Right hindlimb (tissue), 1 donor: ENCODE measurements around the gene DCC.
"Not testable (repeated sequence)": the region's sequence is repeated elsewhere in the genome, so short reads cannot be mapped to it uniquely, and the experiment has no call there.

ENCODE experiments used
- DNase-seq: peaks from one replicate; pipeline ENCODE4 v3.0.0-alpha.2; 2018

Gene DCC

DNA sequence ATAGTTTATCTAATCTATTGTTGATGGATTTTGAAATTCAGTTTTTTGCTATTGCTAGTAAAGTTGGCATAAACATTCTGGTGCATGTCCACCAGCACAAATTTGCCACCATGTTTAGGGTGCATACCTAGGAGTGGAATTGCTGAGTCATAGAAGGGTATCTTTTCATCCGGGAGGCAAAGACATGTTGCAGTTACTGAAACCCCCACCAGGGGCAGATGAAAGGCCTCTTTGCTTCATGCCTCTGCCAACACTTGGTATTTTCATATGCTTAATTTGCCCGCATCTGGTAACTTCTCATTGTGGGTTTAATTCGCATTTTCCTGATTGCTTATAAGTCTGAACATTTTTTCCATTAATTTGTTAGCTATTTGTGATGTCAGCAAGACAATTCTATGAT is 8.2 kb downstream of the DCC start:
- DNase-seq: no peak

DNA sequence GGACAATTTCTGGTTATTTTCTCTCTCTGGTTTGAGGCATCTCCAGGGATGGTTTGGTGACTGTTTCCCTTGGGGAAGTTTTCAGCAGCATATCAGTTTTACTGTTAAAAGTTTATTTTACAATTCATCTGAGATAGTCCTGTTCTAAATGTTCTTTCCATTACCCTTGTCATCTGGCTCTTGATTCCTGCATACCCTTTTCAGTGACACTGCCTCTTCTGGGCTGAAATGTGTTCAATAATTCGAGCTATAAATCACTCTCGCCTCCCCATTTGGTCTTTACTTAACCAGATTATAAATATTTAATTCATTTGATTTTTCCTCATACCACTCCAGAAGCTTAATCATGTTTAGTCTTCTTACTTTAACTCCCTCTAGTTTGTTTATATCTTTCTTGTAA is 9.5 kb downstream of the DCC start:
- no peak for DNase-seq

DNA sequence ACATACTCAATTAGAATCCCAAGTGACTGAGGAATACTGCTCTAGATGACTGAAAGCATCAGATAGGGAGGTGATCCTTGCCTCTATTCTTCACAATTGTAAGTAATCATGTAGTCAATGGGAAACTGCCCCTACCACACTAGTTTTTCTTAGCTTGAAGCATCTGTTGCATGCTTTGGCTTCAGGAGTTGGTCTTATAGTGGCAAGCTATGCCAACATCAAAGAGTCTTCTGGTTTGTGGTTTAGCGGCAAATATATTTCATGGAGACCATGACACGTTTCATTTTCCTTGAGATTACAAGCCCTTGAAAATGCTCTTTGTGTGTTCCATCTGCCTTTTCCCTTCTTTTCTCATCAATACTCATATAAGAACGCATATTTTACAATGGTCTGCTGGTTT is 12.9 kb downstream of the DCC start:
- DNase-seq: no peak

DNA sequence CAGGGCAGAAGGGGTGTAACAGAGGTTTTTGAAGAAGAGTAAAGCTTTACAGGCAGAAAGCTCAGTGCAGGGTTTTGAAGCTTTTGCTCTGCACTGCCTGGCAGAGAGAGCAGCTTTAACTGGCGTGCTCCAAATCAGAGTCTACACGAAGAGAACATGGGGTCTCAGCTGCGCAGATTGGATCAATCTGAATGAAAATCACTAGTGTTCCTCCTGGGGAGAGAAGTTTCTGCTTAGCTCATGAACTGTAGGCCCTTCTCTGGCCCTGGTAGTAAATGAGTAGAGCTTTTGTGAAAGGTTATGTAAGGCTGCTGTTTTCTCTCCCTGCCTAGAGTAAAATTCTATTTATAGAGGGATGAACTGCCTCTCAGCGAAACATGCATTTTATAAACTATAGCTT is 13.6 kb downstream of the DCC start:
- no peak for DNase-seq

DNA sequence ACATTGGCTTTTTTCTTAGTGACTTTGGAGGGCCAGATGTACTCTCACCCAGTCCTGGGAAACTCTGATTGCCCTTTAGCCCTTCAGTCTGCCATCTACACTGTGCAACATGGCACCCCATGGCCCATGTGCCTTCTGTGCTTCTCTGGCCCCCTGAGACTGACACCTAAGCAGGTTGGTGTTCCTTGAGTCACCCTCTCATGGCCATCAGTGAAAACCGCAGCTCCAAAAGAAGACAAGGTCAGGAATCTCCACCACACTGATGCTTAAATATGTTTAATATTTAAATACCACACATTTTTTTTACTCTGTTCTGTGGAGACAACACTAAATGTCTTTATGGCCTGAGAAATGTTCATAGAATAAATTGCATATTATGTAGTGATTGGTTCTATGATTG is 23.9 kb downstream of the DCC start:
- DNase-seq: no peak

DNA sequence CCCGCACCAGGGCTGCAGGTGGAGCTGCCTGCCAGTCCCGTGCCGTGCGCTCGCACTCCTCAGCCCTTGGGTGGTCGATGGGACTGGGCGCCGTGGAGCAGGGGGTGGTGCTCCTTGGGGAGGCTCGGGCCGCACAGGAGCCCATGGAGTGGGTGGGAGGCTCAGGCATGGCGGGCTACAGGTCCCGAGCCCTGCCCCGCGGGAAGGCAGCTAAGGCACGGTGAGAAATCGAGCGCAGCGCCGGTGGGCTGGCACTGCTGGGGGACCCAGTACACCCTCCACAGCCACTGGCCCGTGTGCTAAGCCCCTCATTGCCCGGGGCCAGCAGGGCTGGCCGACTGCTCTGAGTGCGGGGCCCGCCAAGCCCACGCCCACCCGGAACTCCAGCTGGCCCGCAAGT is 26.9 kb downstream of the DCC start:
- DNase-seq: not testable (repeated sequence)

DNA sequence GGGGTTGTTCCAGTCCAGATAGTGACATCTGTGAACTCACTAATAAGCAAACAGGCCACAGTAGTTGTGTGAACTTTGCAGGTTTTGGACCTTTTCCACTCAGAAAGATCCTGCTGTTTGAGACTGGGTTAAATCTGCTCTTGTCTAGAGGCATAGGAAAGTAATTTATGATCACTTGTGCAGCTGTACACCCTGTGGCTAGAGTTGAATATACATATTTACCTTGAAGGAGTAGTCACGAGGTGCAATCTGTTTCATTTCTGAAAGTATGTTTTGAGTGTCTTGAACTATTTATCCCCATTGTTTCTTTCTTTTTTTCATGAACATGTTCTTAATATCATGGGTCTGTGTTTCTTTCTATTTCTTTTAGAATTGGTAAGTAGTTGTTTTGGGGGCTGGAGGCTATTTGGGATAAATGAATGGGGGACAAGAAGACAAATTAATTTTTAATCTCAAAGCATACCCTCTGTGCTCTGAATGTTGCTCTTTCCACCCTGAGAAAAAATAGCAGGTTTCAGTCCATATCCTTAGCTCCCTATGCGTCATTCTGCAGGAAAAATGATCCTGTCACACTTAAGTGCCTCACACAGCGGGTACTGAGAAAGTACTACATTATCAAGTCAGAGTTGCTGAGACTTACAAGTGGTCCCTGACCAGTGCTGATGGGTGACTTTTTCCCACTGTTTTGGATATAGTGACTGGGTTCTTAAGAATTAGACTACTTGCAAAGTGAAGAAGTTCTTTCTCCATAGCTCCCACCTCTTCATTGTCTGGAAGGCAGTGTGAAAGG is 28.2 kb downstream of the DCC start:
- no peak for DNase-seq

DNA sequence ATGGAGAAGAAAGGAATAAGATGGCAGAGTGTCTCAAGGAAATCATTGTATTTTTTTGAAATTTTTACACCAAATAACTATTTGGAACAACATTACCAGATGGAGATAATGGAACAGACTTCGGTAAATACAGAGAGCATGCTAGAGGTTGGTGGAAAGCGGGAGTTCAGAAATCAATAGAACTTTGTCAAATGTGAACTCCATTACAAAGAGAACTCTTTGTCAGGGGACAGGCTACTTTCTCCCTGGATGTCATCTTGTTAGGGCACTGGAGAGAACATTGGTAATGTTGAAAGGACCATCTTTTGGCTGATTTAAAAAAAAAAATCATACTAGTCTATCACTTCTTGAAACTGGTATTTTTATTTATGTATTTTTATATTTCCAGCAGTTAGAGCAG is 30.8 kb downstream of the DCC start:
- no peak for DNase-seq

DNA sequence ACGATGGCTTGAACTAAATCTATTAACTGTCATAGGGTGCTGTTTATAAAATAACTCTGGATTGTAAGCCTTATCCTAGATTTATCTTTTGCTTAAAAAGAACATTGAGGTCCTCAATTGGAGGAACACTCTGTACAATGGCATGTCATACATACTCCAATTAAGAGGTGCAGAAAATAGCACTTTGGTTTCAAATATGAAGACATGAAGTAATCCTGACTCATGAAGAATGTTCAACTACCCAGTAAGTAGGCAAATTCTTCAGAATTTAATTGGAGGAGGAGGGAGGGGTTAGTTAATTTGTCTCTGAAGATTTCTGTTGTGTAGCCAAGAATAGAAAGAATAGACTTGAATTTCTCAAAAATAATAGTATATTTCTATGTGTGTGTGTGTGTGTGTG is 36.1 kb downstream of the DCC start:
- no peak for DNase-seq

DNA sequence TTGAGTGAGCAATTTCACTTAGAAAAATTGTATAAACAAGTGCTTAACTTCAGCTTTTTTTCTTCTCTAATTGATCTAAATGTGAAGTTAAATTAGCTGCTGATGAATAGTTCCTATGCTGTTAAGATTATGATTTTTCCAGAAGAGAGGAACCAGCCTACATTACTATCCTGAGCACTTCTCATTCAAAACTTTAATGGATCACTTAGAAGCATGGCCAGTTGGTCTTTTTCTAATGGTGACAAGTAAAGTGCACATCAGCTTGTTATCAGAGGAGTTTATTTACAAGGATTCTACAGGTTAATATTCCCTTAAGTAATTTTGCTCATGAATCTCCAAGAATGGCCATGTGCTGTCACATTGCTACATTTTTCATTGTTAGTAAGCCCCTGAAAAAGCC is 37.1 kb downstream of the DCC start:
- no peak for DNase-seq

DNA sequence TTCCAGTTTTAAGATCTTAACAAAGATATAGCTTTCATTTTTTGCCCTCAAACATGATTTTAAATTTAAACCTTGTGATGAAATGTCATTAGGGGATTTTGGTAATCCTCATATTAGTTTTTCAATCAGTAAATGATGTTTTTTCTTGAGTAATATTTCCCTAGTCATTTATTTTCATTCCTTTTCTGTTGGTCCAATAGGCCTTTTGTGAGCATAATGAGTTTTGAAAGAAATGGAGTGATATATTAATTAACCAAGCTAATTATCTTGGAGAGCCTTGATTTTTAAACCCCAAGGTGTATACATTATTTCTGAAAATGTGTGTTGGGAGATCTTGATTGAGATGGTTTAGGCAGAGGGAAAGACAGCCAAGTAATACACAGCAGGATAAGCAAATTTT is 46.3 kb downstream of the DCC start:
- no peak for DNase-seq

DNA sequence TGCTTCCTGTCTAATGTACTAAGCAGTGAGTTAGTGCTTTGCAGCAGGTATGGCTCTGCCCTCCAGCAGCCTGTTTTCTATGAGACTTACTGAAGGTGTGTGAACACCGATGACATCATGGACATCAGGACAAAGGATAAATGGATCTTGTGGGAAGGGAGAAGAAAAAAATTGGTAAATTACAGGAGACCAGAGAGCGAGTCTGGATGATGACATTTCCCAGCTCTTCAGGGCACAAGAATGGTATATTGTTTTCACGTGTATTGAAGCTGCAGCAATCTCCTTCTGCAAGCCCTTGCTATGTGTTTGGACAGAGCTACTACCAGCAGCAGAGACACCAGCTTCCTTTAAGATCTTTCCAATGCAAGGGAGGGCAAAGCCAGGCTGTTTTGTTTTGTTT is 47.2 kb downstream of the DCC start:
- no peak for DNase-seq

DNA sequence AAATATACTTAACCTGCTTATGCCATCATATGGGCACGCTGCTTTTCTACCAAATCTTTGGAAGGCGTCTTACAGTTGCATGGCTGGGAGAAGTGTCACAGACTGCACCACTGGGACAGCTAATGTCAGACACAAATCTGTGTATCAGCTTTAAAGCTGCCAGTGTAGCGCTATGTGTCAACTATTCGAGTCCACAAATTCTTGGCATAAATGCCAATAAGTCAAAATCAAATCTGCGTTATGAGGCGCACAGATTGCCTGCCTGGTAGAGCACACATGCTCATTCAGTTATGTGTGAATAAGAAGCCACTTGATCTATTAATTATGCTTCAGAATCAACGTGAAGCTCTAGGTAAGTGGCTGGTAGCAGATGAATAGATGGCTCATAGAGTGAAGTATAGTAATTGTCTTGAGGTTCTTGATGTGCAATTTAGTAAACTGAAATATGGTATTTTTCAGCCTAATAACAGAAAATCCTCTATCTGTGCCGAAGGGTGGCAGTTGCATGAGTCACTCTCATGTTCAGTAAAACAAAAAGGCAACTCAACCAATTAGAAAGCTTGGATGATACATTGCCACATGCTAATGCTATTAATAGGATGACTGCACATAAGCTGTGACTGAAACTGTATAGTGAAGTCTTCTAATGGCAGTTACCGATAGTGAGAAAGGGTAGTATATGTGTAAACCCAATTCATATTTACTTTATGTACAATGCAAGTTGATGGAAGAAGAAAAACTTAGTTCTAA is 52.0 kb downstream of the DCC start:
- no peak for DNase-seq

DNA sequence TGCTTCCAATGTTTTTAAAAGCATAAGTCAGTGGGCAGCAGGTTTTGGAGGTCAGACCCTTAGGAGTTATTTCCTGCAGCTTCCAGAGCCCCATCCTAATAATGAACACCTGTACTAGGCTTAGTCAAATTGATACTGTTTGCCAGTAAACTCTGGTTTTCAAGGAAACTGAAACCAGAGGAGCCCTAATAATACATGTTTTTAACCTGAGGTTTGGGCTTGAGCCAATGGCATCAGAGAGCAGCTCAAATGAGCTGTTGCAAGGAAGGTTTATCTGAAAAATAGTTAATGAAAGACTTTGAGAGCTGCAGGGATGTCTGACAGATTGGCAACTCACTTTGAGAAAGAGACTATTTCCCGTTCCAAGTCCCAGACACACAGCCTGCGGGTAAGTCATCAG is 54.6 kb downstream of the DCC start:
- DNase-seq: no peak

DNA sequence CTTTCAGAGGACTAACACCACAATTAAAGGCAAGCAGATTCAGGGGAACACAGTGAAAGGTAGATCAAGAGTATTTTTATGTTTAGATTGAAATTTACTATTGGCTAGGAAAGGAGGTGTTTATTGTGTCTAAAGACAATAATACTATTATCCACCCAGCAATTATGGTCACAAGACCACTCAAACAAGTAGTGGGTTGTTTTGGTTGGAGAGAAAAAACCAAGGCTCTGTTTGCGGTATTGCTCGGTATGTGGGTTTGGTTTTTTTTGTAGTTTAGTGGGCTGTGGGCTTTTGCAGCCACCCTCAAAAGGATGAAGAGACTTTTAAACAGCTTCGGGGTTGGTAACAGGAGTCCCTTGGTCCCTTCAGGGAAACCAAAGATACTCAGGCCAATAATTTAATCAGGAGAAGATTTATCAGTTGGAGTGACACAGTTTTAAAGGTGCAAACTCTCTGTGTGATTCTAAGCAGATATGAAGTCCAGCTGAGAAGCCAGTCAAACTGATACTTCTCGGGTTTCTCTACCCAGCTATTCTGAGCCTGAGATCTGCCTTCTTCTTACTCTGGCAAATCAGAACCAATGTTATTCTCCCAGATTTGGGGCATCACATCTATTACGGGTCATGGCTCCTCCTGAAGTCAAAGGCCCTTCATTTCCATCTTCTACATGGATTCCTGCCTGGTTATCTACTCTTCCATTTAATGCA is 55.3 kb downstream of the DCC start:
- no peak for DNase-seq

DNA sequence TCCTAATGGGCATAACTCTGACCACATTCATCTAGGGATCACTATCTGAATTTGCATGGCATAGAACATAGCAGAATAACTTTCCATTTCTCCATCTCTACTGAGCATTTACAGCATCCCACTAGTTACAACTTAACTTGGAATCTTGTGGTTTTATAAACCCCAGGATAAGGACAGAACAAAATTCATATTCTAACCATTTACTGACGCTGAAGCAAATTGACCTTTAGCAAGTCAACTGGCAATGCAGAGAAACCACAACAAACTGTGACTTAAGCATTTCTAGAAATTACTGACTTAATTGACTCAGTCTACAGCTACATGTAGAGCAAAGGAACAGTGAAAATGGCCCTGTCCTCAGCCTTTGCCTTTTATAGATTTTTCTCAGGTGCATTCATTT is 61.2 kb downstream of the DCC start:
- no peak for DNase-seq

DNA sequence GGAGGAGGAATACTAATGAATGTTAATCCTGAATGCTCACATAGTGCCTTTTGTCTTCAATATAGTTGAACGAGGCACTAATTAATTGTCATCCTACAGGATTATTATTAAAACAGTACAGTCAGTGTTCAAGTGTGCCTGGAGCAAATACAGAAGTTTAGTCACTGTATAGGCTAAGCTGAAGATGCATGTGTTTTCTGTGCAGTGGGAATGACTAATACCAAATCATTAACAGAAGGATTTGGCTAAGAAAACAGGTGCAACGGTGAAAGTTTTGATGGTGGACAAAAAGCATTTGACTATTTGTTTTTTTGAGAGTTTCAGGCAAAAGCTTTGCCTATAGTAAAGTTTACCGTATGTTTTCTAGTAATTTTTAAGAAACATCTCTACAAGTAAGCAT is 62.8 kb downstream of the DCC start:
- DNase-seq: no peak

DNA sequence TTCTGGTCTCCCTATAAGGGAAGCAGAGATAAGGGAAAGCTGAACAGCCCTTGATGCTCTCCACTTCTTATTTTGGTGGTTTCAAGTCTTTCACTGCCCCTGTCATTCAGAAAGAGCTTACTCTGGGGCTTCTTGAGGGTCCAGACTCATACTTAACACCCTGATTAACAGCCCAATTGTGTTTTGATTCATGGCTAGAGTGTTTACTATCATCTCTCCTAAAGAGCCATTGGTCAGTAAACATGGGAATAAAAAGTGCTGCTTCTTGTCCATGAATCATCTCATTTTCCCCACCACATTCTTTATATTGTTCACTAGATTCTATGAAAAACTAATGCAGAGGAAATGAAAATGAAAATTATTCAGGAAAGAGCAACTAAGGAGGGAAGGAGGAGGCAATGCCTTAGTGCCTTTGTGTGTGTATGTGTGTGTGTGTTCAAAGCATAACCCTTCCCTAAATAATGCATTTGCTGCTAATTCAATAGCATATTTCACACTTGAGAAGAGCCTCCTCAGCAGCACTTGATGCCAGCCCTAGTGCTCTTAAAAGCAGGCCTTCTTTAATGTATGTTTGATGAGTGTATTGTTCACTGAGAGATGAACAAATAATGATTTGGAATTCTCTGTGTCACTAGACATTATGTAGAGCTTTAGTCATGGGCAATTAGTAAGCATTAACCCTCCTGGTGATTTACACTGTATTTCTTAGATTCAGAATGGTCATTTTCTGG is 63.5 kb downstream of the DCC start:
- no peak for DNase-seq

DNA sequence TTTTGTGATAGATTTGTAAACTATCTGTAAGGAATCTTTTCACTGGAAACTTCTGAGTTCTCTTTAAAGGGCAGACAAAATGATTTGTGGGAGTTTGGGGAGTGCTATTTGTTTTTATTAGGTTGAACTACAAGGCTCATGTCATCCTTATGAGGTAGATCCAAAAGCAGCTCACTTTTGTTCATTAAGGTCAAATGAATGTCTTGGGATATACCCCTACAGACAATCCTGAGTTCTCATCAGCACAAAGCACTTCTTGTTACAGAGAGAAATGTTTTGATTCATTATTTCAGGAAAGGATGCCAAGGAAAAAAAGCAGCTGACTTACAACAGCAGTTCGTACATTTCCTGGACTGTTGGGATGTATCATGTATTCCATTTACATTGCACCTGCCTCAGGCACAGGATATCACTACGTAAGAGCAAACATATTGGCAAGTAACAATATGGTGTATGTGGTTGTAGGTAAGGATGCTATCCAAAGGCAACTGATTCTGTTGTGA is 68.9 kb downstream of the DCC start:
- no peak for DNase-seq

DNA sequence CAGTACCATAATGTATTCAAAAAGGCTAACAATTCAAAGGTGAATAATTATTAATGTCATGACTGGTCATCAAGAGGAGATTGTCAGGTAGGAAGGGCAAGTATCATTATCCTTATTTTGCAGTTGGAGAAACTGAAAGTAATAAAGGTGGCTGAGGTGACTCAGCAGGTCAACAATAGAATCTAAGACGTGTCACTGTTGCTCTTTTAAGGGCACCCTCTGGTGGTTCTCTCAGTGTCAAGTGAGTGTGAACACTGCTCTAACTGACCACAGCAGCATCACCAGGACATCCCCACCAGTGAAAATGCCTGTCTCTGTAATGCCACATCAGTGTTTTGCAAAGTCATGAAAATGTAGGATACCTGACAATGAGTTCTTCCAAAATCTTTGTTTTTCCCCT is 69.7 kb downstream of the DCC start:
- DNase-seq: no peak

DNA sequence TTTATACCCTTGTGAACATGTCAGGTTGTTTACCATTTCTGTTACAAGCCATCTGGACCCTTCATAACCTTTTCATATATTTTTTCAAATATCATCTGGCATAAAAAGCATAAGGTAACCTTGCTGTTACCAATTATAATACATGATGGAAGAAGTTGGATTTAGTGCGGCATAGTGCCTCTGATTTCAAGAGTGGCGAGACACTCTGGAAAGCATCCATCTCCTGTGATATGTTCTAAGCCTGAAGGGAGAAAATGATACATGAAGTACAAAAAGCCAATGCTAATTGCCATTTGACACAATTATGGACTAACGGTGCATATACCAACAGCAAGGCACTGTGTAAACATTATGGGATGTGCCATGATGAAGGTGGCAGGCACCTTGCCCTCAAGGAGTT is 75.1 kb downstream of the DCC start:
- no peak for DNase-seq

DNA sequence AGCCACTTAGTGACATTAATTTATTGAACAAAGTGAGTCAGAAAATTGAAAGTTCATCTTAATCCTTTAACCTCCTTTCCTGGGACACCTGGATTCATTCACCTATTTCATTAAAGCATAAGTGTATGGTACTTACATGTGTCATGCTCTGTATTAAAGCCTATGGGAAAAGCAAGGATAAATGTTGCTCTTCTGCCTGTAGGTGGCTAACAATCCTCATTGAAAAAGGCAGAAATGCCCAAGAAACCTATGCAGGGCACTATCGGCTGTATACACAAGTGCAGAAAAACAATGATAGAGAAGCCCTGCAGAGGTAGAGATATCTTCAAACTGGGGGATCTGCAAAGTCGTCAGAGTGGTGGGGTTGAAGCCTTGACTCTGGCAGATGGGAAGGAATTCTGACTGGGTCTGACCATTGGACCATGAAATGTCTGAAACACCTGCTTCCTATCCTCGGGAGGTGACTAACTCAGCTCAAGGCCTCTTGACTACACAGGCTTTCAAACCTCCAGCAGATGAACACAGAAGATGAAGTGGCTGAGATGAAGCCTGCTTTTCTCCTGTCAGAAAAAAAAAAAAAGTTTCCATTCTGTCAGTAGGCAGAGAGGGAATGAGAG is 83.1 kb downstream of the DCC start:
- no peak for DNase-seq

DNA sequence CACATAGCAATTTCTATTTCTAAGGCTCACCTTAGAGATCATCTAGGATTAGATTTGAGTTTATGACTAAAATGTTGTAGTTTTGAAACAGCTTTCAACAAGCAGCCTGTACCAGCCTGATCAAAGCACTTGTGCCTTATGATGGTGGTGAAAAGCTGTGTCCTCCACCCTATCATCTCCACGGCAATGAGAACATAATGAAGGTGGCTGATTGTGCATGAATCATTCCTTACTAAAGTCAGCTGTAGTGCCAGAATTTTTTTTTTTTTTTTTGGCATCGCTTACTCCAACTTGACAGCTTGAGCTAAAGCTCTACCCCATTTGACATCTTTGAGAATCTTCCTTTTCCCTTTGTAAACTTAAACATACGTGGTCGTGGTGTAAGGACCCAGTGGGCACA is 86.0 kb downstream of the DCC start:
- no peak for DNase-seq
